Motor neuron (in vitro differentiated cells): ENCODE measurements around the gene RGMA. TPM values are rescaled to one million over a fixed set of nuclear protein-coding genes. Genes with fewer than 3 reads are reported as not detected.

Source experiments
- ATAC-seq, 8 experiments: fragments of 200-7000 bp; cut with Tn5 transposase; replicated peaks in 6 of 8; 2 replicates each; pipeline ENCODE4 v1.8.0; 2021; ENCODE audit warnings: mild to moderate bottlenecking in 8 of 8, moderate library complexity in 8 of 8
- H3K27ac ChIP-seq, 2 donors: fragments of 250-450 bp; sonication (Bioruptor Pico); 2 replicates each; pipeline ENCODE4 v1.9.0; 2021; ENCODE audit warnings: antibody characterized with exemption in 2 of 2, mild to moderate bottlenecking in 2 of 2, moderate library complexity in 1 of 2
- H3K4me1 ChIP-seq, 2 donors: fragments of 250-450 bp; sonication (Bioruptor Pico); replicated peaks in 1 of 2; 2 replicates each; pipeline ENCODE4 v1.6.1; 2021; ENCODE audit warnings: antibody characterized with exemption in 2 of 2, mild to moderate bottlenecking in 2 of 2, moderate library complexity in 1 of 2
- H3K4me3 ChIP-seq, 5 donors: fragments of 250-450 bp; sonication (Bioruptor Pico); 2 replicates each; pipeline ENCODE4 v1.9.0; 2021; ENCODE audit warnings: antibody characterized with exemption in 5 of 5, mild to moderate bottlenecking in 5 of 5, moderate library complexity in 4 of 5
- WGBS, 10 experiments: fragments of 450-650 bp; shearing (Covaris generic); methylation state at CpG; one replicate each; pipeline ENCODE4 v1.0.0; 2022; 5-methylcytosine and 5-hydroxymethylcytosine counted together
- in situ Hi-C, 9 experiments: fragments of 400-800 bp; cut with MboI; loops; one replicate each; pipeline ENCODE4 v1.15.0; 2021; ENCODE audit warnings: low sequenced_read_pairs in 9 of 9, low pct_unique_long_range_greater_than_20kb in 2 of 9; ENCODE audit not compliant: unreplicated experiment in 9 of 9
- total RNA-seq, 8 experiments: library from RNA; unstranded; fragments of 300-600 nt; gene quantifications; 2 replicates each; pipeline versions ENCODE4 v1.2.3 to v1.2.4, GENCODE V29; 2022

Gene RGMA
- total RNA-seq, 8 experiments from 2014 or later = 10.2 to 154 (median 49.2) TPM

DNA sequence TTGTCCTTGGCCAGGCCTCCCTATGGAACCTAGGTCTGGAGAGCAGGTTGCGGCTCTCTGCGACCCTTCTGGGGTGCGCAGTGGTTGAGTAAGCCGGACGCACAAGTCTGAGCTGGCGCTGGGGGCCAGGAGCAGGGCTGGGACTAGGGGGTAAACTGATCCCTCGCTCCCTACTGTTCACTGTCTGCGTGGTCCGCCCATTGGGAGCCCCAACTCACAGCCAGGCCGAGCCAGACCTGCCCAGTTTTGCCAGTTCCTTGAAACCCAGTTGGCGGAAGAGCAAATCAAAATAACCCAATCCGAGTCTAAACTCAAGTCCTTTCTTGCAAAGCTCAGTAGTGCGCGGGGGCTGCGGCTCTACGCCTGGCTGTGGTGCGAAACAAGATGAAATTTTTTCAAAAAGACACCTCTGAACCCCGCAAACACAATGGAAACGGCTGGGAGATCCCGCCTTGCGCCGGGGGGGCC lies 17.5 kb downstream of the RGMA start:
- 0 to 39% (median 4%) methylated on average over 3 to 19 of the region's 22 CpGs; no CpG with 5 or more reads in 1 of the 10 experiments for WGBS, 10 experiments
- peak overlapping the region; percentile 46 to 87 (median 63) for H3K4me3 ChIP-seq
- peaks cover 70% of the 10 kb centered on the region in 2 donors for H3K4me1 ChIP-seq
- ATAC-seq = no peak
- in situ Hi-C loops = loop anchor here in 2 of 9 experiments (25.0 kb wide), 1 partner anchor 916 kb away; no protein-coding TSS in a partner anchor
- H3K27ac ChIP-seq = peak overlapping the region; percentile 82 to 88

- WGBS, 10 experiments = 0 to 55% (median 28%) methylated on average over 1 to 10 of the region's 10 CpGs
Measured at GRCh38 chr15:93070551-93071296, 18.3 kb downstream of the RGMA start.

GRCh38 chr15:93070132-93070531 lies 18.9 kb downstream of the RGMA start:
- peak overlapping the region; percentile 2 to 46 for H3K27ac ChIP-seq
- peak overlapping the region in 3 of 5 donors; percentile 51 to 87 (median 75) for H3K4me3 ChIP-seq
- 4 to 87% (median 40%) methylated on average over 2 to 5 of the region's 10 CpGs; no CpG with 5 or more reads in 1 of the 10 experiments for WGBS, 10 experiments
- in situ Hi-C loops = loop anchor here in 2 of 9 experiments (25.0 kb wide), 1 partner anchor 917 kb away; no protein-coding TSS in a partner anchor
- peaks cover 60 to 65% of the 10 kb centered on the region in 2 donors for H3K4me1 ChIP-seq
- peak in 1 of 8 experiments; percentile 2 for ATAC-seq

More at GRCh38 chr15:93070551-93071296, 18.3 kb downstream of the RGMA start:
- H3K4me3 ChIP-seq = peak overlapping the region; percentile 46 to 87 (median 63)
- H3K4me1 ChIP-seq = peaks cover 62% of the 10 kb centered on the region in 2 donors
- no peak for ATAC-seq
- peak overlapping the region; percentile 2 to 88 for H3K27ac ChIP-seq
- in situ Hi-C loops = loop anchor here in 2 of 9 experiments (25.0 kb wide), 1 partner anchor 917 kb away; no protein-coding TSS in a partner anchor

- no peak for ATAC-seq
- peaks cover 60 to 67% of the 10 kb centered on the region in 2 donors for H3K4me1 ChIP-seq
- 80 to 100% (median 90%) methylated on average over 1 to 3 of the region's 6 CpGs; no CpG with 5 or more reads in 5 of the 10 experiments for WGBS, 10 experiments
- no peak overlapping the region for H3K27ac ChIP-seq
- H3K4me3 ChIP-seq = no peak overlapping the region
- in situ Hi-C loops = loop anchor here in 2 of 9 experiments (25.0 kb wide), 1 partner anchor 919 kb away; no protein-coding TSS in a partner anchor
Measured at GRCh38 chr15:93068581-93069199, 20.3 kb downstream of the RGMA start.

GRCh38 chr15:93067649-93068085 lies 21.3 kb downstream of the RGMA start:
- WGBS, 10 experiments = 60 to 100% (median 100%) methylated on average over 2 of the region's 4 CpGs; no CpG with 5 or more reads in 6 of the 10 experiments
- in situ Hi-C loops = loop anchor here in 2 of 9 experiments (25.0 kb wide), 1 partner anchor 920 kb away; no protein-coding TSS in a partner anchor
- Histone ChIP-seq H3K4me3 (no peak overlapping the region), H3K4me1 (peaks cover 65 to 73% of the 10 kb centered on the region in 2 donors), H3K27ac (no peak overlapping the region)
- no peak for ATAC-seq

- ATAC-seq = no peak
- in situ Hi-C loops = loop anchor here in 2 of 9 experiments (25.0 kb wide), 1 partner anchor 920 kb away; no protein-coding TSS in a partner anchor
- Histone ChIP-seq H3K4me1 (peaks cover 68 to 75% of the 10 kb centered on the region in 2 donors), H3K27ac (no peak overlapping the region), H3K4me3 (no peak overlapping the region)
- 8 to 86% (median 79%) methylated on average over 1 to 5 of the region's 7 CpGs; no CpG with 5 or more reads in 5 of the 10 experiments for WGBS, 10 experiments
Measured at GRCh38 chr15:93066834-93067648, 22.0 kb downstream of the RGMA start.

DNA sequence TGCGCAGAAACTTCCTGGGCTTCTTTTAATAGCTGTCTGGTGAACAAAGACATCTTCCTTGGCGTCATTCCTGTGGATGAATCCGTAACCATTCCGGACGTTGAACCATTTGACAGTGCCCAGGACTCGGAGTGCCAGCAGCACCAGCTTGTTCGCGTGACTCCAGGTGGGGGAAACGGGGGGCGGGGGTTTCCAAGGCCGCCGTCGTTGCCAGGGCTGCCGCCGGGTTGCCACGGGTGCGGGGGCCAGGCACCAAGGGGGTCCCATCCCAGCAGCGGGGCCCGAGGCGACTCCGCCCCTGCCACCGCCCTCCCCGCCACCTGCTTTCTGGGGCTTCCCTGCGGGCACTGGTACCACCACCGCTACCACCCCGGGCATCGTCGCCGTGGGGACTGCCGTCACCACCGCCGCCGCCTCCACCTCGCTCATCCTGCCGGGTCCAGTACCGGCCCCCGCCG lies 22.8 kb downstream of the RGMA start:
- no peak overlapping the region for H3K4me3 ChIP-seq
- peaks cover 66 to 75% of the 10 kb centered on the region in 2 donors for H3K4me1 ChIP-seq
- 67 to 100% (median 96%) methylated on average over 1 to 6 of the region's 38 CpGs; no CpG with 5 or more reads in 6 of the 10 experiments for whole genome bisulfite sequencing, 10 experiments
- H3K27ac ChIP-seq = no peak overlapping the region
- ATAC-seq = no peak
- in situ Hi-C loops = loop anchor here in 2 of 9 experiments (25.0 kb wide), 1 partner anchor 921 kb away; no protein-coding TSS in a partner anchor

GRCh38 chr15:93065641-93066045 lies 23.4 kb downstream of the RGMA start:
- in situ Hi-C loops = loop anchor here in 2 of 9 experiments (25.0 kb wide), 1 partner anchor 922 kb away; no protein-coding TSS in a partner anchor
- Histone ChIP-seq H3K27ac (peak overlapping the region in 1 of 2 donors; percentile 26), H3K4me1 (peaks cover 66 to 75% of the 10 kb centered on the region in 2 donors), H3K4me3 (no peak overlapping the region)
- ATAC-seq = no peak
- no CpG with 5 or more reads among the region's 23 CpGs for WGBS, 10 experiments

DNA sequence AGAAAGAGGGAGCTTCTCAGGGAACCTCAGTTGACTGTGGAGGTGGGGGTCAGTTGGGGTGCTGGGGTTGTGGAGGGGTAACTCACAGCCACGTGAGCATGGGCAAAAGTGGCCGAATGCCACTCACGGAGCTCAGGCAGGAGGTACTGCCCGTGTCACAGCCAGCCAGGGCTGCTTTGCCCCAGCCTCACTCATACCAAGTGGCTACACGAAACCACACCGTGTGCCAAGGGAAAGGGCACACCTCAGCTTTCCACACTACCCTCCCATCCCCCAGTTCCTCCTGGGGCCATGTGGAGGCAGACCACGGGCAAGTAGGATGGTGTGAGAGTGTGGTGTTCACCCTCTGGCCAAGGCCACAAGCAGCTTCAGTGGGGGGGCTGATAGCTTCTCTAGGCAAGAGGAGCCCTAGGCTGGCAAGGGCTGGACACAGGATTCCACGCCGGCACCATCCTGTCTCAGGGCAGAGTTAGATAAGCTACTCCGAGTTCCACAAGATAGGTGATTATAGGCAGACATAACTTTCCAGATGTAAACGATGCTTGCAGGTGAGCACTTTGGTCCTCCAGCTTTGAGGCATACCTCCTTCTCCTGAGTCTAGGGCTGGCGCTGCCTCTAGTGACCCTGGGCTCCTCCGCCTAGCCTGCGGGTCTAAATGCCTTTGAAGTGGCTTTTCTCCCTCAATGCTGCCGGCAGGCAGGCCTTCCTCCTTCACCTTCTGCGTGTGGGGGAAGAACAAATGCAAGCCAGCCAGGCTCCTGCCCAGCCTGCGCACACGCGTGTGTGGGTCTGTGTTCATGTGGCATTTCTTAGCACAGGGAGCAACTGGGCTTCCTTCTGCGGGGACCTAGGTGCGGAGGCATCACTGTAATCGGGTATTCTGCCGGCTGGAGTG lies 25.0 kb downstream of the RGMA start:
- H3K4me1 ChIP-seq = peaks cover 66 to 75% of the 10 kb centered on the region in 2 donors
- H3K27ac ChIP-seq = peak overlapping the region; percentile 29 to 74
- no peak for ATAC-seq
- in situ Hi-C loops = loop anchor here in 2 of 9 experiments (25.0 kb wide), 1 partner anchor 923 kb away; no protein-coding TSS in a partner anchor
- no peak overlapping the region for H3K4me3 ChIP-seq
- 50 to 100% (median 78%) methylated on average over 2 to 11 of the region's 23 CpGs; no CpG with 5 or more reads in 4 of the 10 experiments for WGBS, 10 experiments

DNA sequence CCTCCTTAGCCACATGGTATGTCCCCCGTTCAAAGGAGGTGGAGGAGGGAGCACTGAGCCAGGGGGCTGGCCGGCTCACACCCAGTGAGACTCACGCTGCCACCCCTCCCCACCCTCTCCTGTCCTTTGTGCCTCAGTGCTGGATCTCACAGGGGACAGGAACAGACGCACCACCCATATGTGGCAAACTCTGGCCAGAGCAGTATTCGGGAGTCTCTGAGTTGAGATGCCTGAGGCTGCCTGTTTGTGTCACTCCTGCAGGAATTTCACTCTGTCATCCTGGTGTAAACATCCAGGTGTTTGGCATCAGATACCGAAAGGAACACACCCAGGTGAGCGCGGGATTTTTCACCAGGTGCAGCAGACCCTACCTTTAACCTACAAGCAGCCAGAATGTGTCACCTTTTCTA lies 25.7 kb downstream of the RGMA start:
- no peak overlapping the region for H3K4me3 ChIP-seq
- in situ Hi-C loops = loop anchor here in 2 of 9 experiments (25.0 kb wide), 1 partner anchor 924 kb away; no protein-coding TSS in a partner anchor
- peak overlapping the region; percentile 29 to 74 for H3K27ac ChIP-seq
- ATAC-seq = peak in 5 of 8 experiments; percentile 4 to 8 (median 5)
- peaks cover 63 to 73% of the 10 kb centered on the region in 2 donors for H3K4me1 ChIP-seq
- WGBS, 10 experiments = 58 to 100% (median 78%) methylated on average over 2 to 3 of the region's 8 CpGs; no CpG with 5 or more reads in 6 of the 10 experiments
